Liver (tissue), 3 donors: Measurements from ENCODE around the gene VSX2.

Experiments used
- GABPA ChIP-seq, 2 donors: IDR thresholded peaks in 1 of 2; conservative IDR thresholded peaks in 1 of 2; 2 replicates each; pipeline ENCODE4 v1.6.1; 2016; ENCODE audit warnings: antibody characterized with exemption in 2 of 2, mild to moderate bottlenecking in 1 of 2, moderate library complexity in 1 of 2
- SP1 ChIP-seq: IDR thresholded peaks from 2 replicates; pipeline ENCODE4 v1.6.1; 2018; ENCODE audit warnings: antibody characterized with exemption, mild to moderate bottlenecking
- TAF1 ChIP-seq: conservative IDR thresholded peaks from 2 replicates; pipeline ENCODE4 v1.6.1; 2016; ENCODE audit warnings: antibody characterized with exemption, mild to moderate bottlenecking
- TF ChIP-seq, protein P1 (sequence below): IDR thresholded peaks from 2 replicates; pipeline ENCODE4 v1.6.1; 2016; ENCODE audit warnings: antibody characterized with exemption
- TF ChIP-seq, protein P2 (sequence below): fragments of 150-350 bp; IDR thresholded peaks from 2 replicates; pipeline ENCODE4 v1.5.1; 2017; ENCODE audit warnings: improper control_type of control experiment, low read depth, low read length; ENCODE audit not compliant: missing input control
- donor health status: healthy.
- donor health status: healthy.

DNA sequence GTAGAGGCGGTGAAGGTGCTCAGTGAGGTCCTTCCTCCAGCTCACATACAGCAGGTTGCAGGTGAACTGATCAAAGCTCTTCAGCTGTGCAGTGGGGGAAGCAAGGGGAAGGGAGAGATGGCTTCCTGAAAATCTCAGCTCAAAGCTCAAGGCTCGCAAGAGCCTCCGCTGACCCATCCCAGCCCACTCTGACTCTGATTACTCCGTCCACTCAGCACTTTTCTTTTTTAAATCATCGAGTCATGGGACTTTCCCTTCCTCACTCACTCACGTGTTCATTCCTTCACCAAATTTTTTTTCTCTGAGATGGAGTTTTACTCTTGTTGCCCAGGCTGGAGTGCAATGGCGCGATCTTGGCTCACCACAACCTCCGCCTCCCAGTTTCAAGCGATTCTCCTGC, 58.7 kb downstream of the VSX2 start:
- TF ChIP-seq SP1: no peak
- TF ChIP-seq, protein P1, sequence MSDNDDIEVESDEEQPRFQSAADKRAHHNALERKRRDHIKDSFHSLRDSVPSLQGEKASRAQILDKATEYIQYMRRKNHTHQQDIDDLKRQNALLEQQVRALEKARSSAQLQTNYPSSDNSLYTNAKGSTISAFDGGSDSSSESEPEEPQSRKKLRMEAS: no peak
- TF ChIP-seq, protein P2, sequence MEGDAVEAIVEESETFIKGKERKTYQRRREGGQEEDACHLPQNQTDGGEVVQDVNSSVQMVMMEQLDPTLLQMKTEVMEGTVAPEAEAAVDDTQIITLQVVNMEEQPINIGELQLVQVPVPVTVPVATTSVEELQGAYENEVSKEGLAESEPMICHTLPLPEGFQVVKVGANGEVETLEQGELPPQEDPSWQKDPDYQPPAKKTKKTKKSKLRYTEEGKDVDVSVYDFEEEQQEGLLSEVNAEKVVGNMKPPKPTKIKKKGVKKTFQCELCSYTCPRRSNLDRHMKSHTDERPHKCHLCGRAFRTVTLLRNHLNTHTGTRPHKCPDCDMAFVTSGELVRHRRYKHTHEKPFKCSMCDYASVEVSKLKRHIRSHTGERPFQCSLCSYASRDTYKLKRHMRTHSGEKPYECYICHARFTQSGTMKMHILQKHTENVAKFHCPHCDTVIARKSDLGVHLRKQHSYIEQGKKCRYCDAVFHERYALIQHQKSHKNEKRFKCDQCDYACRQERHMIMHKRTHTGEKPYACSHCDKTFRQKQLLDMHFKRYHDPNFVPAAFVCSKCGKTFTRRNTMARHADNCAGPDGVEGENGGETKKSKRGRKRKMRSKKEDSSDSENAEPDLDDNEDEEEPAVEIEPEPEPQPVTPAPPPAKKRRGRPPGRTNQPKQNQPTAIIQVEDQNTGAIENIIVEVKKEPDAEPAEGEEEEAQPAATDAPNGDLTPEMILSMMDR: no peak
- TF ChIP-seq GABPA (IDR thresholded peaks at IDR 0.05 in 1 of 2, conservative IDR thresholded peaks at IDR 0.05 in 1 of 2): no peak
- no peak for TF ChIP-seq TAF1
